ENCODE results near the gene RELN.

- TF ChIP-seq CTCF (IDR thresholded peaks at IDR 0.05) (no peak), POLR2AphosphoS5 (IDR thresholded peaks at IDR 0.05; ENCODE audit: insufficient read depth in 1 of 2, low read depth in 1 of 2) (no peak)
Observed at GRCh38 chr7:103967401-103967800, 22.1 kb downstream of the RELN start.
